Activated CD4-positive, alpha-beta T cell treated with anti-CD3 and anti-CD28 coated beads for 36 hours (primary cell): ENCODE results near the gene KLHL26. TPM values are rescaled to one million over a fixed set of nuclear protein-coding genes. Genes with fewer than 3 reads are reported as not detected.

ENCODE experiments used
- ATAC-seq: fragments of 200-7000 bp; cut with Tn5 transposase; one replicate; pipeline ENCODE4 v1.10.0; 2021; ENCODE audit warnings: mild to moderate bottlenecking, moderate library complexity
- CTCF ChIA-PET: fragments of 350-600 bp; sonication (Branson Sonifier 250); formaldehyde crosslinking; loops from one replicate; lab custom pipeline; 2021; ENCODE audit warnings: antibody characterized with exemption; lab: Charles Lee
- POLR2A ChIA-PET: fragments of 350-600 bp; sonication (Branson Sonifier 250); formaldehyde crosslinking; loops from one replicate; lab custom pipeline; 2021; ENCODE audit warnings: antibody characterized with exemption, inconsistent platforms; lab: Charles Lee
- DNase-seq: peaks from one replicate; pipeline ENCODE4 v3.0.0-alpha.2; 2020
- H3K27ac Mint-ChIP-seq: one replicate; pipeline ENCODE4 v1.8.0; 2021; ENCODE audit warnings: mixed read lengths
- H3K27me3 Mint-ChIP-seq: one replicate; pipeline ENCODE4 v1.8.0; 2021; ENCODE audit warnings: mixed read lengths
- H3K36me3 Mint-ChIP-seq: one replicate; pipeline ENCODE4 v1.8.0; 2021; ENCODE audit warnings: low read depth, mixed read lengths
- H3K4me1 Mint-ChIP-seq: one replicate; pipeline ENCODE4 v1.8.0; 2021; ENCODE audit warnings: mixed read lengths
- H3K4me3 Mint-ChIP-seq: one replicate; pipeline ENCODE4 v1.8.0; 2021; ENCODE audit warnings: mild to moderate bottlenecking, moderate library complexity, mixed read lengths
- H3K9me3 Mint-ChIP-seq: one replicate; pipeline ENCODE4 v1.8.0; 2021; ENCODE audit warnings: low read depth, mixed read lengths
- intact Hi-C, 2 experiments: fragments of 100-400 bp; cut with DNase I in 1 of 2; cut with micrococcal nuclease in 1 of 2; formaldehyde crosslinking; loops; one replicate each; pipeline versions ENCODE4 v1.14.2 to v1.15.1; 2022 to 2024; cut with DNase I, micrococcal nuclease
- total RNA-seq, 2 experiments: library from RNA; stranded (reverse); gene quantifications; one replicate each; pipeline ENCODE4 v1.2.3, GENCODE V29; 2021

KLHL26 gene
- total RNA-seq, 2 experiments from 2014 or later = 9.9 to 11.9 TPM

DNA sequence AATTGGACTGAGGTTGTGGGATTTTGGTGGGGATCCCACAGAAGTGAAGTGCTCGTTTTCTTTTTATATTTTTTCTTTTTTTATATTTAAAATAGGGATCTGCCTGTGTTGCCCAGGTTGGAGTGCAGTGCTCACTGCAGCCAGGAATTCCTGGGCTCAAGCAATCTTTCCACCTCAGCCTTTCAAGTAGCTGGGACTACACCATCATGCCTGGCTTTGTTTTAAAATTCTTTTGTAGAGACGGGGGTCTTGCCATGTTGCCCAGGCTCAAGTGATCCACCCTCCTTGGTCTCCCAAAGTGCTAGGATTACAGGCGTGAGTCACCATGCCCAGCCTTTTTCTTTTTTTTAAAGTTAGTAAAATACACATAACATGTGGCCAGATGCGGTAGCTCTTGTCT, 67.2 kb downstream of the KLHL26 start:
- CTCF ChIA-PET = interaction anchor here (0.5 kb wide), 1 partner anchor 177 kb away, joined by 5 read pairs; no protein-coding TSS in a partner anchor
- no peak for ATAC-seq
- no peaks in the 10 kb centered on the region for H3K9me3 Mint-ChIP-seq
- intact Hi-C loops = no loop called here
- H3K27ac Mint-ChIP-seq = no peak overlapping the region
- no peaks in the 10 kb centered on the region for H3K27me3 Mint-ChIP-seq
- DNase-seq = no peak
- H3K36me3 Mint-ChIP-seq = no peaks in the 10 kb centered on the region
- POLR2A ChIA-PET = no interaction called here
- H3K4me3 Mint-ChIP-seq = no peak overlapping the region
- H3K4me1 Mint-ChIP-seq = peaks cover 22% of the 10 kb centered on the region

GRCh38 chr19:18704971-18705370, 68.1 kb downstream of the KLHL26 start:
- Mint-ChIP-seq H3K36me3 (no peaks in the 10 kb centered on the region), H3K27ac (no peak overlapping the region), H3K9me3 (no peaks in the 10 kb centered on the region), H3K4me3 (no peak overlapping the region), H3K27me3 (no peaks in the 10 kb centered on the region), H3K4me1 (peaks cover 12% of the 10 kb centered on the region)
- no peak for DNase-seq
- intact Hi-C loops = no loop called here
- CTCF ChIA-PET = interaction anchor here (0.6 kb wide), 1 partner anchor 143 kb away, joined by 4 read pairs; no protein-coding TSS in a partner anchor
- no peak for ATAC-seq
- POLR2A ChIA-PET = no interaction called here

DNA sequence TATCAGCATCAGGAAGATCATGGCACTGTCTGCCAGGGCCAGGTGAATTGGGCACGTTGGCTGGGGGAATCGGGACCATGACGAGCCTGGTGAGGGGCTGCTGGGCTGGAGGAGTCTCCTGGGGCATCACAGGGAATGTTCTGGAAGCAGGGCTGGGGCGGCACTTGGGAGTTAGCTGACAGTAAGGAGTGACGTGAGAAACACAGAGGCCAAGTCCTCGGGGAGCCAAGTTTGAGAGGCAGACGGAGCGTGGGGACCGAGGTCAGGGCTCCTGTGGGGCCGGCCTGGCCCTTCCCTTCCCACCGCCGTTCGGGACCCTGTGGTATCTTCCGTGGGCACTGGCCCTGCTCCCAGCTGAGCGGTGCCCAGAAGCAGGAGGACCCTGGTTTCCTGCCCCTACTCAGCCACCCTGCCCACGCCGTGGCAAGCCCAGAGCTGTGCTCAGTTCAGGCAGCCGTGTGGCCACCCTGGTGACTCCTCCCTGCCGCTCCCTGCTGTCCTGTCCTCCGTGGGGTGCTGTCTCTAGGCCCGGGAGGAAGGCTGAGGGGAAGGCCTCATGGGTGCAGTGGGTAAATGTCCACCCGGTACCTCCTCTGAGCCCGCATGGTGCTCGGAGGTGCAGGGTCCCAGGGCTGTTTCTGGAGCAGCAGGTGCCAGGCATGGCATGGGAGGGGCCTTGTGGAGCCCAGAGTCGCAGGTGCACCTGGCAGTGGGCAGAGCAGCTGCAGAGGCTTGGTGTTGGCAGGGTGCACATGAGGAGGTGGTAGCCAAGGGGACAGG, 71.8 kb downstream of the KLHL26 start:
- Mint-ChIP-seq H3K27ac (no peak overlapping the region), H3K27me3 (no peaks in the 10 kb centered on the region), H3K4me1 (peaks cover 2% of the 10 kb centered on the region), H3K4me3 (no peak overlapping the region), H3K36me3 (no peaks in the 10 kb centered on the region), H3K9me3 (no peaks in the 10 kb centered on the region)
- POLR2A ChIA-PET = no interaction called here
- CTCF ChIA-PET = interaction anchor here (1.0 kb wide), 1 partner anchor 120 kb away, joined by 3 read pairs; no protein-coding TSS in a partner anchor
- DNase-seq = no peak
- no peak for ATAC-seq
- intact Hi-C loops = no loop called here

DNA sequence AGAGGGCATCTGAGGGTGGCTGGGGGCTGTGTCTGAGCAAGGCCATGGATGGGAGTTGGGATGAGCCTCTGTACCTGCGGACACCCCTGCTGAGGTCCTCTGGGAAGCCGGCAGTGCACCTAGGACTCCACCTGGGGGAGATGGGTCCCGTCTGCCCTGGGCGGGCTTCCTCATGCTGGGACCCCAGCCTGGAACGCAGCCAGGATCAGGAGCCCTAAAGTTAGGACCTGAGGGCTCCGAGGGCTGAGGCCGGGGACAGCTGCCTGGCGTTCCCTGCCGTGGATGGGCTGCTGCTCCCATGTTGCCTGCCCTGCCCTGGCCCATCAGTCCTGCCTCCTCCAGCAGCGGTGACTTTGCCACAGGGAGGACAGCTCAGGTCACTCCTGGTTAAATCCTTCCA, 72.7 kb downstream of the KLHL26 start:
- Mint-ChIP-seq H3K27ac (no peak overlapping the region), H3K4me1 (peaks cover 2% of the 10 kb centered on the region), H3K9me3 (no peaks in the 10 kb centered on the region), H3K27me3 (no peaks in the 10 kb centered on the region), H3K4me3 (no peak overlapping the region), H3K36me3 (no peaks in the 10 kb centered on the region)
- DNase-seq (no peak), ATAC-seq (no peak)
- intact Hi-C loops = no loop called here
- ChIA-PET POLR2A (no interaction called here), CTCF (no interaction called here)

DNA sequence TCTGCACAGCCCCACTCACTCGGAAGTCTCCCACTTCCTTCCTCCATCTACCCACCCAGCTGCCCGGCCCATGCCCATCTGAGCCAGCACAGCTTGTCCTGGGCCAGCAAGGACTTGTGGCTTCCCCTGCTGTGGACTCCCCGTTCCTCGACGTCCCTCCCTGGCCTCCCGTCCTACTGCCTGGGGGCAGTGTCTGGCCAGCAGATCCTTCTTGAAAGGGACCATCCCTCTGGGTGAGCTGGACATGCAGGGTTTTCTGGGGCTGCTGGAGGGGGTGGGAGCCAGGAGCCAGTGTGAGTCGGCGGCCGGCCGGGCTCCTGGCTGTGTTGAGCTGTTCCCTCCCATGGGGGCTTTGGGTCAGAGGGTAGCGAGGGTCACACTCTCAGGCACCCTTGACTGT, 73.4 kb downstream of the KLHL26 start:
- ATAC-seq (no peak), DNase-seq (no peak)
- no peaks in the 10 kb centered on the region for H3K27me3 Mint-ChIP-seq
- ChIA-PET CTCF (no interaction called here), POLR2A (no interaction called here)
- peaks cover 2% of the 10 kb centered on the region for H3K4me1 Mint-ChIP-seq
- no peaks in the 10 kb centered on the region for H3K36me3 Mint-ChIP-seq
- no peak overlapping the region for H3K27ac Mint-ChIP-seq
- H3K4me3 Mint-ChIP-seq = no peak overlapping the region
- no peaks in the 10 kb centered on the region for H3K9me3 Mint-ChIP-seq
- intact Hi-C loops = no loop called here

GRCh38 chr19:18710996-18711751, 74.3 kb downstream of the KLHL26 start:
- no peaks in the 10 kb centered on the region for H3K9me3 Mint-ChIP-seq
- ATAC-seq = no peak
- no peak overlapping the region for H3K4me3 Mint-ChIP-seq

DNA sequence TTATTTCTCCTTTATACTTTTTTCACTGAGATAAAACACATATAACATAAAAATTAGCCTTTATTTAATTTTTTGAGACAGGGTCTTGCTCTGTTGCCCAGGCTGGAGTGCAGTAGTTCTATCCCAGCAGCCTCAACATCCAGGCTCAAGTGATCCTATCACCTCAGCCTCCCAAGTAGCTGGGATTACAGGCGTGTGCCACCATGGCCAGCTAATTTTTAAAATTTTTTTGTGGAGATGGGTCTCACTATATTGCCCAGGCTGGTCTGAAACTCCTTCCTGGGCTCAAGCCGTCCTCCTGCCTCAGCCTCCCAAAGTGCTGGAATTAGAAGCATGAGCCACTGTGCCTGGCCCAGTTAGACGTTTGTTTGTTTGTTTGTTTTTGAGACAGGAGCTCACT, 75.1 kb downstream of the KLHL26 start:
- H3K27ac Mint-ChIP-seq = no peak overlapping the region
- no peaks in the 10 kb centered on the region for H3K36me3 Mint-ChIP-seq
- intact Hi-C loops = no loop called here
- H3K4me3 Mint-ChIP-seq = no peak overlapping the region
- POLR2A ChIA-PET = no interaction called here
- H3K27me3 Mint-ChIP-seq = no peaks in the 10 kb centered on the region
- DNase-seq (no peak), ATAC-seq (no peak)
- CTCF ChIA-PET = no interaction called here
- no peaks in the 10 kb centered on the region for H3K9me3 Mint-ChIP-seq
- peaks cover 5% of the 10 kb centered on the region for H3K4me1 Mint-ChIP-seq

More at GRCh38 chr19:18710996-18711751, 74.3 kb downstream of the KLHL26 start:
- no peak for DNase-seq
- Mint-ChIP-seq H3K27me3 (no peaks in the 10 kb centered on the region), H3K4me1 (peaks cover 5% of the 10 kb centered on the region), H3K27ac (no peak overlapping the region), H3K36me3 (no peaks in the 10 kb centered on the region)
- intact Hi-C loops = no loop called here
- CTCF ChIA-PET = interaction anchor here (0.6 kb wide), 1 partner anchor 81 kb away, joined by 3 read pairs; no protein-coding TSS in a partner anchor
- POLR2A ChIA-PET = no interaction called here

DNA sequence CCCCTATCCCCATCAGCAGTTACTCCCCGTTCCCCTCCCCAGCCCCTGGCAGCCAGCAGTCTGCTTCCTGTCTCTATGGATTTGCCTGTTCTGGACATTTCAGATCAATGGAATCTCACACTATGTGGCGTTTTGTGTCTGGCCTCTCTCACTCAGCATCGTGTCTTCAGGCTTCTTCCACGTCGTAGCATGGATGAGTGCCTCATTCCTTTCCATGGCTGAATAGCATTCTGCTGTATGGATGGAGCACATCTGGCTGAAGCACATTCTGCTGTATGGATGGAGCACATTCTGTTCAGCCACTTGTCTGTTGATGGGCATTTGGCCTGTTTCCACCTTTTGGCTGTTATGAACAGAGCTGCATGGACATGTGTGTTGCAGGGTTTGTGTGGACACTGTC, 76.2 kb downstream of the KLHL26 start:
- H3K36me3 Mint-ChIP-seq = no peaks in the 10 kb centered on the region
- H3K9me3 Mint-ChIP-seq = no peaks in the 10 kb centered on the region
- intact Hi-C loops = no loop called here
- DNase-seq (no peak), ATAC-seq (no peak)
- peaks cover 5% of the 10 kb centered on the region for H3K4me1 Mint-ChIP-seq
- no peak overlapping the region for H3K27ac Mint-ChIP-seq
- ChIA-PET POLR2A (no interaction called here), CTCF (no interaction called here)
- no peak overlapping the region for H3K4me3 Mint-ChIP-seq
- H3K27me3 Mint-ChIP-seq = no peaks in the 10 kb centered on the region

DNA sequence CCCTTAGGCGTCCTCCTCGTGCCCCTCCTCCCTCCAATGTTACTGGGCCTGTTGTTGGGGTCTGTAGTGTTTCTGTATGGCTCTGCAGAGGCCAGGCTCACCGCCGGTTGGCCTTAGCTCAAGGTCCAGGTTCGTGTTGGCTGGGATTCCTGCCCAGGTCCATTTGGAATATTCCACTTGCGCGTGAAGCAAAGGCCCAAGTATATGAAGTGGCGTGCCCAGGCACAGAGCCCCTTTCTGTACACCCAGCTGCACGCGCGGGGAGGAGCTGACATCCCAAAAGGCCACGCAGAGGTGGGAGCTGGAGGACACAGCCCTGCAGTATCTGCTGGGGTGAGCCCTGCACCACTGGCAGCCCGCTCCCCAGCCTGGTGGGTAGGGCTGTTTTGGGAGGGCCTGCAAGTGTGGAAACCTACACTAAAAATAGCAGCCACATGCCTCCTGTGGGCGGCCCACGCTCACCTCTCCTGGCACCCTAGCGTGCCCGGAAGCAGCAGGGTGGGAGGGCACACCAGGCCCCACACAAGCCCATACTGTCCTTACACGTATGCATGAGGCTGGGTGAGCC, 76.8 kb downstream of the KLHL26 start:
- no peaks in the 10 kb centered on the region for H3K27me3 Mint-ChIP-seq
- intact Hi-C loops = no loop called here
- CTCF ChIA-PET = no interaction called here

GRCh38 chr19:18715416-18715815, 78.6 kb downstream of the KLHL26 start:
- ChIA-PET POLR2A (no interaction called here), CTCF (interaction anchor here (0.7 kb wide), 1 partner anchor 116 kb away, joined by 3 read pairs; no protein-coding TSS in a partner anchor)
- H3K36me3 Mint-ChIP-seq = no peaks in the 10 kb centered on the region
- no peaks in the 10 kb centered on the region for H3K27me3 Mint-ChIP-seq
- ATAC-seq (no peak), DNase-seq (no peak)
- H3K9me3 Mint-ChIP-seq = no peaks in the 10 kb centered on the region
- peaks cover 5% of the 10 kb centered on the region for H3K4me1 Mint-ChIP-seq
- H3K4me3 Mint-ChIP-seq = no peak overlapping the region
- H3K27ac Mint-ChIP-seq = no peak overlapping the region
- intact Hi-C loops = no loop called here

More for the DNA sequence above, 76.8 kb downstream of the KLHL26 start:
- H3K4me1 Mint-ChIP-seq = peaks cover 5% of the 10 kb centered on the region
- DNase-seq (no peak), ATAC-seq (no peak)
- no peaks in the 10 kb centered on the region for H3K36me3 Mint-ChIP-seq
- H3K27ac Mint-ChIP-seq = no peak overlapping the region
- H3K9me3 Mint-ChIP-seq = no peaks in the 10 kb centered on the region
- POLR2A ChIA-PET = no interaction called here
- no peak overlapping the region for H3K4me3 Mint-ChIP-seq

DNA sequence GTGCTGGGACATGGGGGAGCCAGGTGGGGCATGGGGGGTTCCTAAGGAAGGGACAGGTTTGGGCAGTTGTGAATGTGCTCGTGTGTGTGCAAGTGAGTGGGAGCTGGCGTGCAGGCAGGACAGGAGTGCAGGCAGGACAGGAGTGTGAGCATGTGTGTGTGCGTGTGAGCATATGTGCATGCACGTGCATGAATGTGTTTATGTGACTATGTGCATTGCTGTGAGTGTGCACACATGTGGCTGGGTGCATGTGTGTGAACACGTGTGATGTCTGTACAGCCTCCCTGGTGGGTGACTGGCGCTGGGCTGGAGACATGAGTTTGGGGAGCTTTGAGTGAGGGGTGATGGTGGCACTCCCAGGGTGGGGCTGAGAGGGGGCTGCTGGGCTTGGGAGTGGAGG, 80.0 kb downstream of the KLHL26 start:
- Mint-ChIP-seq H3K27ac (no peak overlapping the region), H3K4me1 (peaks cover 5% of the 10 kb centered on the region), H3K36me3 (no peaks in the 10 kb centered on the region), H3K4me3 (no peak overlapping the region), H3K9me3 (no peaks in the 10 kb centered on the region), H3K27me3 (no peaks in the 10 kb centered on the region)
- ATAC-seq (no peak), DNase-seq (no peak)
- ChIA-PET POLR2A (interaction anchor here (0.6 kb wide), 1 partner anchor 126 kb away, joined by 6 read pairs; no protein-coding TSS in a partner anchor), CTCF (no interaction called here)
- intact Hi-C loops = no loop called here
